Mononuclear cell (primary cell): ENCODE results near the gene TPM1. TPM values are rescaled to one million over a fixed set of nuclear protein-coding genes. Genes with fewer than 3 reads are reported as not detected.

ENCODE experiments used
- H3K27me3 ChIP-seq: 2 replicates; pipeline ENCODE4 v1.6.0; 2011; ENCODE audit warnings: low read length, control low read depth; ENCODE audit not compliant: insufficient read depth
- H3K4me1 ChIP-seq: 2 replicates; pipeline ENCODE4 v1.5.1; 2011; ENCODE audit warnings: mild to moderate bottlenecking, low read length, control low read depth; ENCODE audit not compliant: insufficient read depth
- H3K4me3 ChIP-seq: 2 replicates; pipeline ENCODE4 v1.5.1; 2011; ENCODE audit warnings: mild to moderate bottlenecking, low read length, moderate library complexity
- H3K9me3 ChIP-seq: 2 replicates; pipeline ENCODE4 v1.5.1; 2011; ENCODE audit warnings: low read depth, mild to moderate bottlenecking, control low read depth, low read length
- total RNA-seq: library from RNA; depleted of rRNA; stranded (reverse); fragments of >200 nt; gene quantifications from one replicate; pipeline ENCODE4 v1.2.3, GENCODE V29; 2012

The TPM1 gene
- total RNA-seq, 1 donor: 23.8 TPM

- Histone ChIP-seq H3K4me3 (no peak overlapping the region), H3K9me3 (no peaks in the 10 kb centered on the region), H3K27me3 (peaks cover 2% of the 10 kb centered on the region), H3K4me1 (peaks cover 15% of the 10 kb centered on the region)
Measured at GRCh38 chr15:63028442-63029110, 14.0 kb upstream of the TPM1 start.

GRCh38 chr15:63029676-63030075, 12.9 kb upstream of the TPM1 start:
- H3K4me3 ChIP-seq: no peak overlapping the region

GRCh38 chr15:63030101-63030551, 12.4 kb upstream of the TPM1 start:
- Histone ChIP-seq H3K4me1 (peaks cover 15% of the 10 kb centered on the region), H3K9me3 (no peaks in the 10 kb centered on the region), H3K27me3 (peaks cover 4% of the 10 kb centered on the region), H3K4me3 (no peak overlapping the region)

More at GRCh38 chr15:63029676-63030075, 12.9 kb upstream of the TPM1 start:
- H3K4me1 ChIP-seq: peaks cover 15% of the 10 kb centered on the region
- peaks cover 4% of the 10 kb centered on the region for H3K27me3 ChIP-seq
- H3K9me3 ChIP-seq: no peaks in the 10 kb centered on the region

- Histone ChIP-seq H3K27me3 (peaks cover 7% of the 10 kb centered on the region), H3K4me3 (no peak overlapping the region), H3K9me3 (no peaks in the 10 kb centered on the region), H3K4me1 (peaks cover 13% of the 10 kb centered on the region)
Measured at GRCh38 chr15:63034578-63034977, 8.0 kb upstream of the TPM1 start.

- no peaks in the 10 kb centered on the region for H3K9me3 ChIP-seq
- H3K4me3 ChIP-seq: no peak overlapping the region
- peaks cover 6% of the 10 kb centered on the region for H3K4me1 ChIP-seq
- peaks cover 13% of the 10 kb centered on the region for H3K27me3 ChIP-seq
Measured at GRCh38 chr15:63035253-63035652, 7.3 kb upstream of the TPM1 start.

GRCh38 chr15:63035977-63036376, 6.6 kb upstream of the TPM1 start:
- H3K9me3 ChIP-seq: no peaks in the 10 kb centered on the region
- peaks cover 21% of the 10 kb centered on the region for H3K27me3 ChIP-seq
- no peak overlapping the region for H3K4me3 ChIP-seq
- no peaks in the 10 kb centered on the region for H3K4me1 ChIP-seq

GRCh38 chr15:63037976-63038720, 4.4 kb upstream of the TPM1 start:
- Histone ChIP-seq H3K27me3 (peaks cover 37% of the 10 kb centered on the region), H3K9me3 (no peaks in the 10 kb centered on the region), H3K4me3 (no peak overlapping the region), H3K4me1 (peaks cover 7% of the 10 kb centered on the region)

- Histone ChIP-seq H3K9me3 (no peaks in the 10 kb centered on the region), H3K4me1 (peaks cover 16% of the 10 kb centered on the region), H3K4me3 (no peak overlapping the region), H3K27me3 (peaks cover 47% of the 10 kb centered on the region)
Measured at GRCh38 chr15:63038926-63039673, 3.4 kb upstream of the TPM1 start.

GRCh38 chr15:63039811-63040210, 2.7 kb upstream of the TPM1 start:
- H3K4me3 ChIP-seq: no peak overlapping the region
- peaks cover 18% of the 10 kb centered on the region for H3K4me1 ChIP-seq
- H3K27me3 ChIP-seq: peaks cover 51% of the 10 kb centered on the region
- no peaks in the 10 kb centered on the region for H3K9me3 ChIP-seq

GRCh38 chr15:63040509-63040908, 2.0 kb upstream of the TPM1 start:
- Histone ChIP-seq H3K4me1 (peaks cover 18% of the 10 kb centered on the region), H3K4me3 (no peak overlapping the region), H3K27me3 (peaks cover 58% of the 10 kb centered on the region), H3K9me3 (no peaks in the 10 kb centered on the region)

GRCh38 chr15:63040954-63041353, 1.6 kb upstream of the TPM1 start:
- Histone ChIP-seq H3K27me3 (peaks cover 62% of the 10 kb centered on the region), H3K4me1 (peaks cover 18% of the 10 kb centered on the region), H3K9me3 (no peaks in the 10 kb centered on the region), H3K4me3 (no peak overlapping the region)

- Histone ChIP-seq H3K4me1 (peaks cover 18% of the 10 kb centered on the region), H3K4me3 (no peak overlapping the region), H3K9me3 (no peaks in the 10 kb centered on the region), H3K27me3 (peaks cover 67% of the 10 kb centered on the region)
Measured at GRCh38 chr15:63041402-63041973, 1.1 kb upstream of the TPM1 start.

- Histone ChIP-seq H3K4me3 (no peak overlapping the region), H3K4me1 (peaks cover 22% of the 10 kb centered on the region), H3K9me3 (no peaks in the 10 kb centered on the region), H3K27me3 (peaks cover 77% of the 10 kb centered on the region)
Measured at GRCh38 chr15:63042877-63043334, 359 bp downstream of the TPM1 start.

GRCh38 chr15:63043335-63044076, 959 bp downstream of the TPM1 start:
- Histone ChIP-seq H3K9me3 (no peaks in the 10 kb centered on the region), H3K27me3 (peaks cover 77% of the 10 kb centered on the region), H3K4me3 (no peak overlapping the region), H3K4me1 (peaks cover 22% of the 10 kb centered on the region)
